ENCODE data around the gene IL17RC. TPM values are rescaled to one million over a fixed set of nuclear protein-coding genes. Genes with fewer than 3 reads are reported as not detected.
A peak's percentile ranks its signal among the peaks of the same experiment; 100 is the strongest.

Gene IL17RC
- total RNA-seq, 6 experiments from 2014 or later, result 26.3 to 33.6 (median 29.6) TPM

DNA sequence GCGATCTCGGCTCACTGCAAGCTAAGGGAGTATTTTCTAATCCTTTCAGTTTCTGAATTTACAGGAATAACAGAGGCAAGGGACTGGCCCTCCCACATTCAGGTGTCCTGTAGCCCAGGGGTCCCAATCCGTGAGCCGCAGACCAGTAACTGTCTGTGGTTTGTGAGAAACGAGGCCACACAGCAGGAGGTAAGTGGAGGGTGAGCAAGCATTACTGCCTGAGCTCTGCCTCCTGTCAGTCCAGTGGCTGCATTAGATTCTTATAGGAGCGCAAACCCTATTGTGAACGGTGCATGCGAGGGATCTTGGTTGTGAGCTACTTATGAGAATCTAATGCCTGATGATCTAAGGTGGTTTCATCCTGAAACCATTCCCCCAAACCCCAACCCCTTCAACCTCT lies 5.0 kb upstream of the IL17RC start:
- no peak for DNase-seq
- Mint-ChIP-seq H3K36me3 (ENCODE audit: low read depth) (no peaks in the 10 kb centered on the region; the same call in 1 of the 2 replicates), H3K27ac (no peak overlapping the region), H3K4me1 (ENCODE audit: low read depth) (peaks cover 23% of the 10 kb centered on the region), H3K4me3 (no peak overlapping the region), H3K27me3 (ENCODE audit: insufficient read depth) (peaks cover 5% of the 10 kb centered on the region), H3K9me3 (no peaks in the 10 kb centered on the region)
- no peak for TF ChIP-seq CTCF (IDR thresholded peaks at IDR 0.05)

DNA sequence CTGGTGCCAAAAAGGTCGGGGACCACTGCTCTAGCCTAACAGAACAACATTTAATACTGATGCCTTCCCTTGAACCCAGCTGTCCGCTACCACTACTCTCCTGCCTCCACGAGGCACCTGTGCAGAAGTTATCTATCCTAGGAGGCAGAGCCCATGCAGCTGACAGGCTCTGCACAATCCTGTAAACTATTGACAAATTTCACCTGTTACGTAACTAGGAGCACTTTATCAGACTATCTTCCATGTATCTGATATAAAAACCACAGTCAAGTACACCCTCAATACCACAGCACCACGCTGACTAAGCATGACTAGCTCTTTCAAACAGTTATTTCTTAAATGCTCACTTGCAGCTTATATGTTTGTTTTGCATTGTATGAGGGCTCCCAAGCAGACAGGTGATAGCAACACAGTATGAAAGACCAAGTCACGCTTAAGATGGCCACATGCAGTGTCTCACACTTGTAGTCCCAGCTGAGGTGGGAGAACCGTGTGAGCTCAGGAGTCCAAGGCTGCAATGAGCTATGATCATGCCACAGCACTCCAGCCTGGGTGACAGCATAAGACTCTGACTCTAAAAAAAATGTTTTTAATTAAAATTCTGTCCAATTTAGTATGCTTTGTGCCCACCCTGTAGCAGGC lies 4.5 kb upstream of the IL17RC start:
- H3K9me3 Mint-ChIP-seq, result no peaks in the 10 kb centered on the region
- no peak overlapping the region for H3K27ac Mint-ChIP-seq
- H3K4me3 Mint-ChIP-seq, result no peak overlapping the region
- peaks cover 26% of the 10 kb centered on the region for H3K4me1 Mint-ChIP-seq (ENCODE audit: low read depth)
- peaks cover 5% of the 10 kb centered on the region for H3K27me3 Mint-ChIP-seq (ENCODE audit: insufficient read depth)
- TF ChIP-seq CTCF (IDR thresholded peaks at IDR 0.05), result no peak
- no peaks in the 10 kb centered on the region; the same call in 1 of the 2 replicates for H3K36me3 Mint-ChIP-seq (ENCODE audit: low read depth)
- peak; percentile 65 for DNase-seq

- Mint-ChIP-seq H3K4me1 (ENCODE audit: low read depth) (peaks cover 32% of the 10 kb centered on the region), H3K27ac (no peak overlapping the region), H3K36me3 (ENCODE audit: low read depth) (no peaks in the 10 kb centered on the region; the same call in 1 of the 2 replicates), H3K27me3 (ENCODE audit: insufficient read depth) (peaks cover 3% of the 10 kb centered on the region), H3K9me3 (no peaks in the 10 kb centered on the region), H3K4me3 (no peak overlapping the region)
- no peak for TF ChIP-seq CTCF (IDR thresholded peaks at IDR 0.05)
- no peak for DNase-seq
These were observed 3.3 kb upstream of the IL17RC start for GRCh38 chr3:9913601-9914000.

GRCh38 chr3:9914011-9914410 lies 2.9 kb upstream of the IL17RC start:
- H3K27ac Mint-ChIP-seq, result no peak overlapping the region

GRCh38 chr3:9914559-9915253 lies 2.2 kb upstream of the IL17RC start:
- no peak for TF ChIP-seq CTCF (IDR thresholded peaks at IDR 0.05)
- no peak for DNase-seq
- Mint-ChIP-seq H3K27me3 (ENCODE audit: insufficient read depth) (peaks cover 3% of the 10 kb centered on the region; the same call in 1 of the 2 replicates), H3K9me3 (no peaks in the 10 kb centered on the region), H3K4me3 (peak overlapping the region; percentile 88; the same call in 1 of the 2 replicates), H3K36me3 (ENCODE audit: low read depth) (no peaks in the 10 kb centered on the region; the same call in 1 of the 2 replicates), H3K27ac (no peak overlapping the region), H3K4me1 (ENCODE audit: low read depth) (peaks cover 32% of the 10 kb centered on the region)

More at GRCh38 chr3:9914011-9914410, 2.9 kb upstream of the IL17RC start:
- no peak overlapping the region for H3K4me3 Mint-ChIP-seq
- H3K9me3 Mint-ChIP-seq, result no peaks in the 10 kb centered on the region
- H3K4me1 Mint-ChIP-seq (ENCODE audit: low read depth), result peaks cover 32% of the 10 kb centered on the region
- H3K36me3 Mint-ChIP-seq (ENCODE audit: low read depth), result no peaks in the 10 kb centered on the region; the same call in 1 of the 2 replicates
- H3K27me3 Mint-ChIP-seq (ENCODE audit: insufficient read depth), result peaks cover 3% of the 10 kb centered on the region; the same call in 1 of the 2 replicates
- TF ChIP-seq CTCF (IDR thresholded peaks at IDR 0.05), result no peak
- no peak for DNase-seq

Measured in HFFc6 (cell line).